Panc1 (cell line): ENCODE data around the gene RBM19. TPM values are rescaled to one million over a fixed set of nuclear protein-coding genes. Genes with fewer than 3 reads are reported as not detected.

Experiments
- ATAC-seq: fragments of 200-7000 bp; cut with Tn5 transposase; 2 replicates; pipeline ENCODE4 v1.9.1; 2020; ENCODE audit warnings: mild to moderate bottlenecking, moderate library complexity
- BruUV-seq: library from RNA; stranded (reverse); fragments of 400-500 nt; replicated peaks from 2 replicates; lab custom pipeline; 2021; lab: Mats Ljungman, UMichigan
- CTCF ChIA-PET: fragments of 300-600 bp; sonication (Branson Sonifier 250); formaldehyde crosslinking; loops from one replicate; lab custom pipeline; 2022; ENCODE audit warnings: antibody characterized with exemption; lab: Charles Lee
- POLR2A ChIA-PET: fragments of 300-600 bp; sonication (Branson Sonifier 250); formaldehyde crosslinking; loops from one replicate; lab custom pipeline; 2022; ENCODE audit warnings: antibody characterized with exemption; lab: Charles Lee
- DNase-seq: peaks from one replicate; pipeline ENCODE4 v3.0.0-alpha.2; 2010; ENCODE audit warnings: low read depth, low spot score
- H3K27ac ChIP-seq: 2 replicates; pipeline ENCODE4 v1.5.1; 2011; ENCODE audit warnings: mild to moderate bottlenecking, low read length, inconsistent platforms
- H3K27me3 ChIP-seq: fragments of 200-500 bp; sonication (Bioruptor generic); 2 replicates; pipeline ENCODE4 v1.6.0; 2014; ENCODE audit warnings: low read length, inconsistent platforms; ENCODE audit not compliant: control insufficient read depth, insufficient read depth
- H3K36me3 ChIP-seq: fragments of 200-500 bp; sonication (Bioruptor generic); 2 replicates; pipeline ENCODE4 v1.5.1; 2014; ENCODE audit warnings: inconsistent platforms, mild to moderate bottlenecking, low read length, moderate library complexity; ENCODE audit not compliant: control insufficient read depth, insufficient read depth
- H3K4me1 ChIP-seq: 2 replicates; pipeline ENCODE4 v1.5.1; 2011; ENCODE audit warnings: inconsistent platforms, mild to moderate bottlenecking, low read length, moderate library complexity; ENCODE audit not compliant: control insufficient read depth, insufficient read depth
- H3K4me3 ChIP-seq, 2 experiments: 2 replicates each; pipeline ENCODE4 v1.5.1; 2011 to 2012; ENCODE audit warnings: low read depth in 2 of 2, low read length in 2 of 2, mild to moderate bottlenecking in 2 of 2, inconsistent platforms in 1 of 2, moderate library complexity in 1 of 2
- H3K9me3 ChIP-seq: fragments of 200-500 bp; sonication (Bioruptor generic); 2 replicates; pipeline ENCODE4 v1.5.1; 2014; ENCODE audit warnings: low read depth, mild to moderate bottlenecking, inconsistent platforms, low read length, moderate library complexity; ENCODE audit not compliant: control insufficient read depth, insufficient read depth
- POLR2AphosphoS5 ChIP-seq: IDR thresholded peaks from 2 replicates; pipeline ENCODE4 v1.6.1; 2012; ENCODE audit warnings: mild to moderate bottlenecking, low read depth, low read length, moderate library complexity
- SIN3A ChIP-seq: IDR thresholded peaks from 2 replicates; pipeline ENCODE4 v1.6.1; 2012; ENCODE audit warnings: low read depth, mild to moderate bottlenecking, low read length, moderate library complexity, borderline replicate concordance; ENCODE audit not compliant: insufficient read depth
- TCF7L2 ChIP-seq: IDR thresholded peaks from 2 replicates; pipeline ENCODE4 v1.6.1; 2011; ENCODE audit warnings: mild to moderate bottlenecking, low read depth, low read length, inconsistent platforms
- in situ Hi-C: cut with HindIII; loops from 2 replicates; pipeline ENCODE4 v1.10.0; 2016; ENCODE audit warnings: low sequenced_read_pairs, low pct_unique_long_range_greater_than_20kb
- intact Hi-C: fragments of 100-400 bp; cut with micrococcal nuclease; formaldehyde crosslinking; loops from one replicate; pipeline ENCODE4 v1.10.0; 2022; ENCODE audit not compliant: unreplicated experiment
- total RNA-seq: library from RNA; stranded (reverse); gene quantifications from one replicate; pipeline ENCODE4 v1.2.1, GENCODE V29; 2021; ENCODE audit not compliant: unreplicated experiment
- TF ChIP-seq, protein P1 (sequence below), 2 experiments: IDR thresholded peaks; 2 replicates each; pipeline ENCODE4 v1.6.1; 2011 to 2012; ENCODE audit warnings: low read depth in 2 of 2, control low read depth in 1 of 2, low read length in 1 of 2, mild to moderate bottlenecking in 1 of 2, moderate library complexity in 1 of 2; ENCODE audit not compliant: insufficient read depth in 1 of 2
- TF ChIP-seq, protein P2 (sequence below): fragments of 450-650 bp; IDR thresholded peaks from 2 replicates; pipeline ENCODE4 v1.5.1; 2017; ENCODE audit warnings: mild to moderate bottlenecking

RBM19 gene
- total RNA-seq, 1 experiment from 2014 or later, result 44.8 TPM

DNA sequence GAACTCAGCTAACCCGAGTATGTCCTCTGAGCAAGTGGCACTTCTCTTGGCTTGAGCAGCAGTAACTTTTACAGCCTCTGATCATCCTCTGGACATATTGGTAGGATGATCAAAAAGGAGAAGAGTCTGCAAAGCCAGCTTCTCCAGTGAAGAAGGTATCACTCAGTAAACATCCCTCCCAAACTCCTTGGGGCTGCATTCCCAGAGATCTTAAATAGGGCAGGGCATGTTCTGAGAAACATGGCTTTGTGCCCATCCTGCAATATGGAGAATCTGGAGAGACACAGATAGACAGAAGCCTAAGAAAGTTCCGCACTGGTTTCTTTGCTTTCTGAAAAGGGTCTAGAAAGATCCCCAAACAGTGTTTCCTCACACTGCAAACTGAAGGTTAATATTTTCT lies 65.4 kb downstream of the RBM19 start:
- Histone ChIP-seq H3K27me3 (no peaks in the 10 kb centered on the region), H3K36me3 (no peaks in the 10 kb centered on the region; the same call in 1 of the 2 replicates), H3K4me1 (no peaks in the 10 kb centered on the region), H3K9me3 (no peaks in the 10 kb centered on the region), H3K27ac (no peak overlapping the region), H3K4me3 (no peak overlapping the region)
- DNase-seq (no peak), ATAC-seq (no peak)
- no TSS peak for BruUV-seq
- intact Hi-C loops (no loop called here), in situ Hi-C loops (no loop called here)
- POLR2A ChIA-PET, result no interaction called here
- CTCF ChIA-PET, result no interaction called here
- TF ChIP-seq, protein P1, sequence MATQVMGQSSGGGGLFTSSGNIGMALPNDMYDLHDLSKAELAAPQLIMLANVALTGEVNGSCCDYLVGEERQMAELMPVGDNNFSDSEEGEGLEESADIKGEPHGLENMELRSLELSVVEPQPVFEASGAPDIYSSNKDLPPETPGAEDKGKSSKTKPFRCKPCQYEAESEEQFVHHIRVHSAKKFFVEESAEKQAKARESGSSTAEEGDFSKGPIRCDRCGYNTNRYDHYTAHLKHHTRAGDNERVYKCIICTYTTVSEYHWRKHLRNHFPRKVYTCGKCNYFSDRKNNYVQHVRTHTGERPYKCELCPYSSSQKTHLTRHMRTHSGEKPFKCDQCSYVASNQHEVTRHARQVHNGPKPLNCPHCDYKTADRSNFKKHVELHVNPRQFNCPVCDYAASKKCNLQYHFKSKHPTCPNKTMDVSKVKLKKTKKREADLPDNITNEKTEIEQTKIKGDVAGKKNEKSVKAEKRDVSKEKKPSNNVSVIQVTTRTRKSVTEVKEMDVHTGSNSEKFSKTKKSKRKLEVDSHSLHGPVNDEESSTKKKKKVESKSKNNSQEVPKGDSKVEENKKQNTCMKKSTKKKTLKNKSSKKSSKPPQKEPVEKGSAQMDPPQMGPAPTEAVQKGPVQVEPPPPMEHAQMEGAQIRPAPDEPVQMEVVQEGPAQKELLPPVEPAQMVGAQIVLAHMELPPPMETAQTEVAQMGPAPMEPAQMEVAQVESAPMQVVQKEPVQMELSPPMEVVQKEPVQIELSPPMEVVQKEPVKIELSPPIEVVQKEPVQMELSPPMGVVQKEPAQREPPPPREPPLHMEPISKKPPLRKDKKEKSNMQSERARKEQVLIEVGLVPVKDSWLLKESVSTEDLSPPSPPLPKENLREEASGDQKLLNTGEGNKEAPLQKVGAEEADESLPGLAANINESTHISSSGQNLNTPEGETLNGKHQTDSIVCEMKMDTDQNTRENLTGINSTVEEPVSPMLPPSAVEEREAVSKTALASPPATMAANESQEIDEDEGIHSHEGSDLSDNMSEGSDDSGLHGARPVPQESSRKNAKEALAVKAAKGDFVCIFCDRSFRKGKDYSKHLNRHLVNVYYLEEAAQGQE (IDR thresholded peaks at IDR 0.05; ENCODE audit: insufficient read depth in 1 of 2, low read depth in 2 of 2, low read length in 1 of 2), result no peak
- TF ChIP-seq POLR2AphosphoS5, result no peak
- TF ChIP-seq TCF7L2, result no peak
- TF ChIP-seq, protein P2, sequence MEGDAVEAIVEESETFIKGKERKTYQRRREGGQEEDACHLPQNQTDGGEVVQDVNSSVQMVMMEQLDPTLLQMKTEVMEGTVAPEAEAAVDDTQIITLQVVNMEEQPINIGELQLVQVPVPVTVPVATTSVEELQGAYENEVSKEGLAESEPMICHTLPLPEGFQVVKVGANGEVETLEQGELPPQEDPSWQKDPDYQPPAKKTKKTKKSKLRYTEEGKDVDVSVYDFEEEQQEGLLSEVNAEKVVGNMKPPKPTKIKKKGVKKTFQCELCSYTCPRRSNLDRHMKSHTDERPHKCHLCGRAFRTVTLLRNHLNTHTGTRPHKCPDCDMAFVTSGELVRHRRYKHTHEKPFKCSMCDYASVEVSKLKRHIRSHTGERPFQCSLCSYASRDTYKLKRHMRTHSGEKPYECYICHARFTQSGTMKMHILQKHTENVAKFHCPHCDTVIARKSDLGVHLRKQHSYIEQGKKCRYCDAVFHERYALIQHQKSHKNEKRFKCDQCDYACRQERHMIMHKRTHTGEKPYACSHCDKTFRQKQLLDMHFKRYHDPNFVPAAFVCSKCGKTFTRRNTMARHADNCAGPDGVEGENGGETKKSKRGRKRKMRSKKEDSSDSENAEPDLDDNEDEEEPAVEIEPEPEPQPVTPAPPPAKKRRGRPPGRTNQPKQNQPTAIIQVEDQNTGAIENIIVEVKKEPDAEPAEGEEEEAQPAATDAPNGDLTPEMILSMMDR, result no peak
- TF ChIP-seq SIN3A, result no peak

DNA sequence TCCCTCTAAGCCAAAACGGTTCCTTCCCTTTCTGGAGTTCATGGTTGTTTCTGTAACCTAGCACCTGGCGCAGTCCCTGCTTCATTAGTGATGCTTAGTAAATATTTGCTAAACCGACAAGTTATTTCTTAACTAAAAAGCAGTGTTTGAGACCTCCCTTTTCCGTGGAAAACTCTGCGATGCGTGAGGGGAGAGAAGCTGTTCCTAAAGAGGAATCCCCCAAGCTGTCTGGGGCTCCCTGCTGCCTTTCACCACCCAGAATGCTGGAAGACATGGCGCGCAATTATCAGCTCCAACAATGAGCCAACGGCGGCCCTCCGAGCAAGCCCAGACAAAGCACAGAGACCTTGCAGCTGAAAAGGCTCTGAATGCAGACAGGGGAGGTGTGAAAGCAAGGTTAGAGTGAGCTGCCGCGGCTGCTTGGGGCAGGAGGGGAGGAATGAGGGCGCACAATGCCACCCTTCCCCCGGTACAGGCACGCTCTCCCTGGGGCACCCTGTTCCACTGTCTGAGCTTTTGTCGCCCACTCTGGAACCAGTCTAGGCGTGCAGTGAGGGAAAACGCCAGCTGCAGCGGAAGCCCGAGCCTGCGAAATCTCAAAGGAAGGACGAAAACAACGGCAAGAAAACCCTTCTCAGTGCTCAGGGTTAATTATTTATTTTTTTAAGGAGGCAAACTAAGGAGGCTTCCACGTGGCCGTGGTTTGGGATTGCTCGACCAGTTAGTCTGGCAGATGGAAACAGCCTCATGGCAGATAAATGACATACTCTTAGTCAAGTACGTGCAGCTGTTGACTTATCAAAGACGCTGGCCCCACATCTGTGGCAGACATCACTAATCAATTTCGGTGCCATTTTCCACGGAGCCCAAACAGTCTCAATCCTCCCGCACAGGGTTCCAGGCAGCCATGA lies 66.3 kb downstream of the RBM19 start:
- intact Hi-C loops (no loop called here), in situ Hi-C loops (no loop called here)
- TF ChIP-seq, protein P1 (IDR thresholded peaks at IDR 0.05; ENCODE audit: insufficient read depth in 1 of 2, low read depth in 2 of 2, low read length in 1 of 2), result no peak
- no peak for TF ChIP-seq SIN3A
- CTCF ChIA-PET, result no interaction called here
- no peak overlapping the region for H3K4me3 ChIP-seq
- no peak for ATAC-seq
- H3K27ac ChIP-seq, result no peak overlapping the region
- H3K4me1 ChIP-seq, result no peaks in the 10 kb centered on the region
- no peaks in the 10 kb centered on the region for H3K27me3 ChIP-seq
- DNase-seq, result no peak
- BruUV-seq, result no TSS peak
- no peaks in the 10 kb centered on the region; the same call in 1 of the 2 replicates for H3K36me3 ChIP-seq
- POLR2A ChIA-PET, result no interaction called here
- H3K9me3 ChIP-seq, result no peaks in the 10 kb centered on the region
